Gastroesophageal sphincter (tissue), 4 donors: ENCODE data around the gene IQGAP3. TPM values are rescaled to one million over a fixed set of nuclear protein-coding genes. Genes with fewer than 3 reads are reported as not detected.

ENCODE experiments used
- ATAC-seq: fragments of 150-250 bp; one replicate; pipeline ENCODE4 v1.9.1; 2016; ENCODE audit warnings: mild to moderate bottlenecking, moderate library complexity
- H3K27ac ChIP-seq, 4 donors: fragments of 200-600 bp; sonication (generic) in 3 of 4; 1 replicate in 3 of 4; 2 replicates in 1 of 4; pipeline ENCODE4 v1.5.1; 2016 to 2019
- H3K27me3 ChIP-seq: fragments of 200-600 bp; sonication (generic); one replicate; pipeline ENCODE4 v1.5.1; 2019
- H3K36me3 ChIP-seq, 2 donors: fragments of 200-600 bp; sonication (generic); one replicate each; pipeline ENCODE4 v1.5.1; 2019; ENCODE audit warnings: control low read depth in 1 of 2
- H3K4me1 ChIP-seq, 3 donors: fragments of 200-600 bp; sonication (generic); 1 replicate in 2 of 3; 2 replicates in 1 of 3; pipeline ENCODE4 v1.5.1; 2016 to 2019; ENCODE audit warnings: control low read depth in 2 of 3
- H3K4me3 ChIP-seq, 2 donors: fragments of 200-600 bp; sonication (generic); one replicate each; pipeline ENCODE4 v1.5.1; 2019; ENCODE audit warnings: mild to moderate bottlenecking in 1 of 2, moderate library complexity in 1 of 2
- H3K9me3 ChIP-seq, 3 donors: fragments of 200-600 bp; sonication (generic); one replicate each; pipeline ENCODE4 v1.5.1; 2017 to 2019; ENCODE audit warnings: control low read depth in 2 of 3
- CTCF ChIP-seq, 4 experiments: fragments of 200-600 bp in 2 of 4; fragments of 450-650 bp in 2 of 4; sonication (generic) in 1 of 4; IDR thresholded peaks; one replicate each; pipeline ENCODE4 v1.5.1; 2017 to 2019; ENCODE audit warnings: antibody characterized with exemption in 4 of 4, mild to moderate bottlenecking in 2 of 4, moderate library complexity in 2 of 4
- EP300 ChIP-seq: sonication (generic); formaldehyde crosslinking; IDR thresholded peaks from one replicate; pipeline ENCODE4 v1.6.1; 2017; ENCODE audit warnings: antibody characterized with exemption, mild to moderate bottlenecking
- POLR2A ChIP-seq, 2 donors: fragments of 450-650 bp; IDR thresholded peaks; one replicate each; pipeline ENCODE4 v1.6.1; 2017; ENCODE audit warnings: antibody characterized with exemption in 2 of 2, mild to moderate bottlenecking in 2 of 2, moderate library complexity in 1 of 2
- POLR2AphosphoS5 ChIP-seq: sonication (generic); formaldehyde crosslinking; IDR thresholded peaks from one replicate; pipeline ENCODE4 v1.6.1; 2017; ENCODE audit warnings: antibody characterized with exemption
- WGBS, 2 donors: methylation state at CpG; one replicate each; pipeline ENCODE4 v1.1.5; 2018; ENCODE audit warnings: low coverage in 1 of 2; 5-methylcytosine and 5-hydroxymethylcytosine counted together
- total RNA-seq, 4 donors: library from RNA; depleted of rRNA; stranded (reverse); fragments of >200 nt; gene quantifications; one replicate each; pipeline ENCODE4 v1.1.0, GENCODE V29; 2016

IQGAP3 gene
- total RNA-seq, 4 donors from 2014 or later, result 0.27 to 0.58 (median 0.42) TPM; not detected in 1

DNA sequence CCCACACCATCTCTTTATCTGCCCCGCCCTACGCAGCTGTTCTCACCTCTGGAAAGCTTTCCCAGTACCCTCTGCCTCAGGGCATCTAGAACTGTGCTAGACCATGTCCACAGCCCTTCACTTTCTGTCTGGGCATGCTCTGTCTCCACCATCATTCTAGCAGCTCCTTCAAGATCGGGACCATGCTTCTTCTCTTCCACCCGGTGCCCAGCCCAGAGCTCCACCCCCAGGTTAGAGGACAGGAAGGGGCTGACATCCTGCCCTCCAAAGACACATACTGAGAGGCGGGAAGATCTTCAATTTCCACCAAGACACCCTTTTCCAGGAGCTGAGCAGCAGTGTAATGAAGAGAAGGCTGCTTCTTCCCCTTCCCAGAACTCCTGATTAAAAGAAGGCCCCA is 44.1 kb downstream of the IQGAP3 start:
- H3K9me3 ChIP-seq, result no peaks in the 10 kb centered on the region
- no peak overlapping the region for H3K4me3 ChIP-seq
- no peaks in the 10 kb centered on the region for H3K36me3 ChIP-seq
- WGBS, 2 donors, result 85 to 100% methylated on average over 2 to 5 of the region's 5 CpGs
- no peak for ATAC-seq
- TF ChIP-seq EP300 (no peak), CTCF (IDR thresholded peaks at IDR 0.05) (no peak), POLR2AphosphoS5 (no peak), POLR2A (IDR thresholded peaks at IDR 0.05) (no peak)
- H3K27me3 ChIP-seq, result no peaks in the 10 kb centered on the region
- H3K27ac ChIP-seq, result no peak overlapping the region
- H3K4me1 ChIP-seq, result no peaks in the 10 kb centered on the region

- WGBS, 2 donors, result 67% methylated on average over 1 of the region's 2 CpGs; no CpG with 5 or more reads in 1 of the 2 donors
- Histone ChIP-seq H3K27me3 (no peaks in the 10 kb centered on the region), H3K36me3 (no peaks in the 10 kb centered on the region), H3K4me1 (no peaks in the 10 kb centered on the region), H3K4me3 (no peak overlapping the region), H3K9me3 (no peaks in the 10 kb centered on the region), H3K27ac (no peak overlapping the region)
- TF ChIP-seq CTCF (IDR thresholded peaks at IDR 0.05) (no peak), EP300 (no peak), POLR2A (IDR thresholded peaks at IDR 0.05) (no peak), POLR2AphosphoS5 (no peak)
- no peak for ATAC-seq
Observed at GRCh38 chr1:156527584-156527983, 44.8 kb downstream of the IQGAP3 start.

- H3K4me1 ChIP-seq, result no peaks in the 10 kb centered on the region
- H3K27ac ChIP-seq, result no peak overlapping the region
- H3K4me3 ChIP-seq, result no peak overlapping the region
- ATAC-seq, result no peak
- H3K9me3 ChIP-seq, result no peaks in the 10 kb centered on the region
- H3K27me3 ChIP-seq, result no peaks in the 10 kb centered on the region
- 90 to 100% methylated on average over 1 to 2 of the region's 2 CpGs for WGBS, 2 donors
- no peaks in the 10 kb centered on the region for H3K36me3 ChIP-seq
- no peak for TF ChIP-seq CTCF (IDR thresholded peaks at IDR 0.05)
- no peak for TF ChIP-seq POLR2AphosphoS5
- TF ChIP-seq POLR2A (IDR thresholded peaks at IDR 0.05), result no peak
- TF ChIP-seq EP300, result no peak
Observed at GRCh38 chr1:156525856-156526489, 46.4 kb downstream of the IQGAP3 start.

DNA sequence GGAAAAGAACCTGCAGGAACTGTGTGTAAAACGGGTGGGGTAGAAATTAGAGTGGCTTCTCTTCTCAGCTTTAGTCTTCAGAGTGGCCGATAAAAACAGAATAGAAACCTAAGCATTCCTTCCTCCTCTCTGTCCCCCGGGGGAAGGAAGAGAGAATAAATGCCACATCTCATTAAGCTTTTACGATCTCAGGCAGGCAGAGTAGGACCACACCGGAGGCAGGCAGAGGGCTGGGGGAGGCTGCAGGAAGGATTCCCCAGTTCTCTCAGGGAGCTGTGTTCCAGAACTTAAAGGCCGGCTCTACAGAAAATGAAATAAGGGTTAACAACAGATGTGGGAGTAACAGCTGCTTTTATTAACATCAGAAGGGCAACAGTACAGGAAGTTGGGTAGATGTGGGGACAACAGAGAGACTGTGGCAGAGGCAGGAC is 47.3 kb downstream of the IQGAP3 start:
- no peaks in the 10 kb centered on the region for H3K27me3 ChIP-seq
- WGBS, 2 donors, result 58 to 60% methylated on average over 1 to 5 of the region's 6 CpGs
- no peak for TF ChIP-seq POLR2A (IDR thresholded peaks at IDR 0.05)
- TF ChIP-seq EP300, result no peak
- TF ChIP-seq POLR2AphosphoS5, result no peak
- TF ChIP-seq CTCF (IDR thresholded peaks at IDR 0.05), result no peak
- no peaks in the 10 kb centered on the region for H3K36me3 ChIP-seq
- no peaks in the 10 kb centered on the region for H3K4me1 ChIP-seq
- no peaks in the 10 kb centered on the region for H3K9me3 ChIP-seq
- ATAC-seq, result no peak
- no peak overlapping the region for H3K27ac ChIP-seq
- H3K4me3 ChIP-seq, result no peak overlapping the region

DNA sequence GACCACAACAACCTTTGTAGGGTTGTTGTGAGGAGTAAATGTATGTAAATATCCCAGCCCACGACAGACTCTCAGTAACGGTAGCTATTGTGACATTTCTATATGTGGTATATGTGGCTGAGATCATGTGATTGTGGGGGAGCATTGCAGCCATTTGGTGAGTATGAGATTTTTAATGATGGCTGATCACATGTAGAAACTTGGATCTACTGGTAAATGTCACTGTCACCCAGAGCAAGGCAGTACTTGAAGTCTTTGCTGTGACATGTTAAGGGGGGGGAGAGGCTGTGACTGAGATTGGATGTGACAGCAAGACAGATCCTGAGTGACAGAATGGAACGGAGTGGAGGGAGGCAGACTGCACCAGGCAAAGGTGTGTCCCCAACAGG is 47.9 kb downstream of the IQGAP3 start:
- Histone ChIP-seq H3K9me3 (no peaks in the 10 kb centered on the region), H3K4me3 (no peak overlapping the region), H3K36me3 (no peaks in the 10 kb centered on the region), H3K27ac (no peak overlapping the region), H3K4me1 (no peaks in the 10 kb centered on the region), H3K27me3 (no peaks in the 10 kb centered on the region)
- 84 to 94% methylated on average over 2 to 3 of the region's 3 CpGs for WGBS, 2 donors
- no peak for TF ChIP-seq POLR2A (IDR thresholded peaks at IDR 0.05)
- no peak for ATAC-seq
